GM12891 (cell line): ENCODE measurements around the gene MYL5.

Source experiments
- POLR2A ChIP-seq: IDR thresholded peaks from 2 replicates; pipeline ENCODE4 v1.6.1; 2011; ENCODE audit warnings: low read depth, low read length, control low read depth
- POLR2AphosphoS5 ChIP-seq: IDR thresholded peaks from 2 replicates; pipeline ENCODE4 v1.6.1; 2011; ENCODE audit warnings: low read depth, low read length, control low read depth
- SPI1 ChIP-seq: IDR thresholded peaks from 2 replicates; pipeline ENCODE4 v1.6.1; 2011; ENCODE audit warnings: low read depth, low read length, control low read depth
- TAF1 ChIP-seq: IDR thresholded peaks from 2 replicates; pipeline ENCODE4 v1.6.1; 2011; ENCODE audit warnings: low read depth, low read length, control low read depth

GRCh38 chr4:710116-710515 is 35.8 kb downstream of the MYL5 start:
- TF ChIP-seq POLR2A (no peak), TAF1 (no peak), POLR2AphosphoS5 (no peak), SPI1 (no peak)
